AG04450 (cell line): ENCODE data around the gene LRRC10. TPM values are rescaled to one million over a fixed set of nuclear protein-coding genes. Genes with fewer than 3 reads are reported as not detected.
A peak's percentile ranks its signal among the peaks of the same experiment; 100 is the strongest.

Experiments used
- CTCF ChIA-PET: fragments of 300-600, 350-600 bp; formaldehyde crosslinking; extraction: SDS; loops from one replicate; lab custom pipeline; 2022; ENCODE audit warnings: antibody characterized with exemption, inconsistent platforms; lab: Charles Lee
- POLR2A ChIA-PET: fragments of 350-600 bp; formaldehyde crosslinking; extraction: SDS; loops from one replicate; lab custom pipeline; 2021; ENCODE audit warnings: antibody characterized with exemption, inconsistent platforms; lab: Yijun Ruan, JAX
- DNase-seq: peaks from one replicate; pipeline ENCODE4 v3.0.0-alpha.2; 2011; ENCODE audit warnings: low read depth, low spot score
- H3K27ac ChIP-seq: one replicate; pipeline ENCODE4 v1.5.1; 2012; ENCODE audit warnings: low read depth, low read length, control low read depth
- H3K27me3 ChIP-seq: one replicate; pipeline ENCODE4 v1.6.0; 2012; ENCODE audit warnings: low read length; ENCODE audit not compliant: control insufficient read depth, insufficient read depth
- H3K4me3 ChIP-seq: 2 replicates; pipeline ENCODE4 v1.5.1; 2011; ENCODE audit warnings: mild to moderate bottlenecking, low read depth, low read length, control low read depth
- H3K9me3 ChIP-seq: 2 replicates; pipeline ENCODE4 v1.5.1; 2012; ENCODE audit warnings: low read length; ENCODE audit not compliant: control insufficient read depth, insufficient read depth
- polyA plus RNA-seq: library from polyadenylated mRNA; depleted of rRNA; stranded (reverse); fragments of >200 nt; gene quantifications from 2 replicates; pipeline ENCODE4 v1.2.3, GENCODE V29; 2011
- TF ChIP-seq, protein P1 (sequence below): IDR thresholded peaks from 2 replicates; pipeline ENCODE4 v1.5.1; 2011; ENCODE audit warnings: low read depth, low read length, control low read depth, inconsistent platforms

LRRC10 gene
- polyA plus RNA-seq, 1 experiment: not detected

DNA sequence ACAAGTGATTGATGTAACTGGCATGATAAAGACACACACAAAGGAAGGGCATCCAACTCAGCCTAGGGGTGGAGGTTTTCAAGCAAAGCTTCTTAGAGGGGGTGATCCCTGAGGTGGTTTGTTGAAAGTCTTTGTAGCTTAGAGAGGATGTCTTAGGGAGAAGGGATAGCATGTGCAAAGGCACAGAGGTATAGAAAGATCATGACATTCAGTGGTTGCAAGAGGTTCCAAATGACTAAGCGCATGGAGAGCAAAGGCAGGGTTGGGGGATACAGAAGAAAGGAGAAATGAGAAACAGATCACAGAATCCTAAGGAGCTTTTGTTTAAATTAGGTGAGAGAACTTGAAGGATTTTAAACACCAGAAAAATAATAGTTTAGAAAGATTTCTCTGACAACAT, 30.6 kb downstream of the LRRC10 start:
- Histone ChIP-seq H3K4me3 (no peak overlapping the region), H3K9me3 (no peaks in the 10 kb centered on the region), H3K27ac (no peak overlapping the region), H3K27me3 (no peaks in the 10 kb centered on the region)
- ChIA-PET POLR2A (interaction anchor here (0.7 to 1.0 kb wide), 3 partner anchors 45 to 195 kb away, joined by 3 to 9 read pairs (median 3); no protein-coding TSS in a partner anchor), CTCF (interaction anchor here (0.5 to 2.6 kb wide), 5 partner anchors 9 to 223 kb away, joined by 3 to 17 read pairs (median 9); no protein-coding TSS in a partner anchor)
- no peak for DNase-seq
- TF ChIP-seq, protein P1, sequence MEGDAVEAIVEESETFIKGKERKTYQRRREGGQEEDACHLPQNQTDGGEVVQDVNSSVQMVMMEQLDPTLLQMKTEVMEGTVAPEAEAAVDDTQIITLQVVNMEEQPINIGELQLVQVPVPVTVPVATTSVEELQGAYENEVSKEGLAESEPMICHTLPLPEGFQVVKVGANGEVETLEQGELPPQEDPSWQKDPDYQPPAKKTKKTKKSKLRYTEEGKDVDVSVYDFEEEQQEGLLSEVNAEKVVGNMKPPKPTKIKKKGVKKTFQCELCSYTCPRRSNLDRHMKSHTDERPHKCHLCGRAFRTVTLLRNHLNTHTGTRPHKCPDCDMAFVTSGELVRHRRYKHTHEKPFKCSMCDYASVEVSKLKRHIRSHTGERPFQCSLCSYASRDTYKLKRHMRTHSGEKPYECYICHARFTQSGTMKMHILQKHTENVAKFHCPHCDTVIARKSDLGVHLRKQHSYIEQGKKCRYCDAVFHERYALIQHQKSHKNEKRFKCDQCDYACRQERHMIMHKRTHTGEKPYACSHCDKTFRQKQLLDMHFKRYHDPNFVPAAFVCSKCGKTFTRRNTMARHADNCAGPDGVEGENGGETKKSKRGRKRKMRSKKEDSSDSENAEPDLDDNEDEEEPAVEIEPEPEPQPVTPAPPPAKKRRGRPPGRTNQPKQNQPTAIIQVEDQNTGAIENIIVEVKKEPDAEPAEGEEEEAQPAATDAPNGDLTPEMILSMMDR: no peak

DNA sequence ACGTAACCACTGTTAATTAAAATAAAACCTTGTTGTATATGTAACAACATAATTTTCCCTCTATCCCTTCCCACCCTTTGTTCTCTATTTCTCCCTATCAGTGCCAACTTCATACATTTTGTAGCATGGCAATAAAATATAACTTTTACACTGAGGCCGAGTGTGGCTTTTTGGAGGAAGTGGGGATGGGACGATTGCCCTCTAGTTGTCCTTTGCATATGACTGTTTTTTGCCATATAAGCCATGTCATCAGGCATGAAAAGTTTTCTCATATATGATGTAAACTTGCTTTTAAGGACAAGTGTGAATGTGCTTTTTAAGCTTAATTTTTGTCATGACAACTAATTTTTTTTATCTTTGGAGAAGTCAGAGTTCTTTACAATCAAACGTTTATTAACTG, 31.7 kb downstream of the LRRC10 start:
- no peak for DNase-seq
- Histone ChIP-seq H3K4me3 (no peak overlapping the region), H3K27me3 (no peaks in the 10 kb centered on the region), H3K9me3 (no peaks in the 10 kb centered on the region), H3K27ac (no peak overlapping the region)
- TF ChIP-seq, protein P1: no peak
- POLR2A ChIA-PET: interaction anchor here (0.7 kb wide), 1 partner anchor 14 kb away, joined by 3 read pairs; no protein-coding TSS in a partner anchor
- CTCF ChIA-PET: interaction anchor here (0.5 to 2.6 kb wide), 4 partner anchors 8 to 221 kb away, joined by 4 to 17 read pairs (median 8); no protein-coding TSS in a partner anchor

DNA sequence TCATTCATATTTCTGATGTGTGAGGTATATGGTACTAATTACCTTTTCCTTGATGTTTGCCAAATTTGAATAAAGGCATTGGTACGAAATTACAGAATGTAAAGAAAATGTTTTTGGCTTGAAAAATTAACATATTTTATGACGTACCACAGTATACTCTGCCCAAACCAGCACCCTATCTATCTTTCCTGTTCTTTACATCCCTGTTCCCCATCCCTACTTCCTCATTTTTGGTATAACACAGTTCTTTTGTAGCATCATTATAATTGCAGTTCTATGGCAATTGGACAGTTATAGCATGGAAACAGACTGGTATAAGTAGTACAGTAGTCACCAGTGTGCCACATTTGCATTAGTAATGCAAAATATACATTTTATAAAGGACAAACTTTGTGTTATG, 32.4 kb downstream of the LRRC10 start:
- Histone ChIP-seq H3K9me3 (no peaks in the 10 kb centered on the region), H3K27me3 (no peaks in the 10 kb centered on the region), H3K27ac (no peak overlapping the region), H3K4me3 (no peak overlapping the region)
- POLR2A ChIA-PET: no interaction called here
- TF ChIP-seq, protein P1: no peak
- no peak for DNase-seq
- CTCF ChIA-PET: no interaction called here

DNA sequence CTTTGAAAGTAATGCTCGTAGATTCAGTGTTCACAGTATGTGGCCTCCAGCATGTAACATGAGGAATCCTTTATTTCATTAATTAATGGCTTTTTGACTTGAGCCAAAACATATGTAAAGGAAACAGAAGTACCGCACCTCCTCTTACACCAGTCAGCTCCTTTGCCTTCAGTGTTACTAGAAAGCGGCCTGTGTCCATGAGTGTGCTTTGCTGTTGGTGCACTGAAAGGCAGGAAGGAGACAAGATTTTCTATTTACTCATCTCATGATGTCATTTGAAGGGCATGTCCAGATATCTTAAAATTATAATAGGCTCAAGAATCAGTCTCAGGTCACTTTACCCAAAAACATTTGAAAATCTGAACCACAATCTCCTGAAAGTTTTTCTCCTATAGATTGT, 35.4 kb downstream of the LRRC10 start:
- Histone ChIP-seq H3K27me3 (no peaks in the 10 kb centered on the region), H3K9me3 (no peaks in the 10 kb centered on the region), H3K27ac (no peak overlapping the region), H3K4me3 (no peak overlapping the region)
- TF ChIP-seq, protein P1: no peak
- ChIA-PET POLR2A (no interaction called here), CTCF (interaction anchor here (1.0 to 1.3 kb wide), 2 partner anchors 10 to 64 kb away, joined by 4 to 5 read pairs; no protein-coding TSS in a partner anchor)
- DNase-seq: no peak

DNA sequence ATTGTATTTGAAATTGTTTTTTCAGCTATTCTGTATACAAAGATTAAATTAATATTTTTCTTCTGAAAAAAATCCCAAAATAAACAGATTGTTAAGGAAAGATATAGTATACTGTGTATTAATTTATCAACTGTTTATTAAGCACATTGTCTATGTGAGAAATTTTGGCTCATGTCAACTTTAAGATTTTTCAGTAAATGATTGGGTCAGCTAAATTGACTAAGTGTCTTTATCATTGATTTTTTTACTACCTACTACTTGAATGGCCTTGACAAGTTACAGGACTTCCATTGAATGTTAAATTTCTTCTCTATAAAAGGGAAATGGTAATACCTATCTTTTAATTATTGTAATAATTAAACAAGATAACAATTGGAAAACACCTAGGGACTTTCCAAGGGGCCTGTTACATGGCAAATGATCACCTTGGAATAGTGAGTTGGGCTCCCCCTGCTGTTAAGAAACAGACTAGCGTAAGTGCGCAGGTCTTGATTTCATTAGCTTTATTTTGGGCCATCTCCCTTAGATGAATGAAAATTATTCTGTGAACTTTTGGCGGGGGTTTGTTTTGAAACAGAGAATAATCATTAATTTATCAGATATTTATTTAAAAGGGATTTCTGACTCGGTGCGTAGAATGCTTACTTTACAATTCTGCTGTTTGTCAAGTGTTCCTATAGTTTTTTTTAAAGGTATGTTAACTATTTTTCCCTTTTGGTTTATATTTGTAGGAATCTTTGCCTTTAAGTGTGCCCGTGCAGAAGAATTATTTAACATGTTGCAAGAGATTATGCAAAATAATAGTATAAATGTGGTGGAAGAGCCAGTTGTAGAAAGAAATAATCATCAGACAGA, 39.9 kb downstream of the LRRC10 start:
- ChIA-PET CTCF (interaction anchor here (0.5 to 5.3 kb wide), 41 partner anchors 8 to 1162 kb away, joined by 3 to 90 read pairs (median 4); partner anchors contain the start of genes CCT2 and FRS2), POLR2A (interaction anchor here (1.5 kb wide), 1 partner anchor 100 kb away, joined by 5 read pairs; the partner anchor contains the start of gene FRS2)
- Histone ChIP-seq H3K9me3 (no peaks in the 10 kb centered on the region), H3K27me3 (no peaks in the 10 kb centered on the region), H3K27ac (peak overlapping the region; percentile 58), H3K4me3 (no peak overlapping the region)
- no peak for DNase-seq
- TF ChIP-seq, protein P1: peak; percentile 82
